Uterus (tissue), 2 donors: ENCODE measurements around the gene ADM.

ENCODE experiments used
- POLR2A ChIP-seq, 2 donors: fragments of 450-650 bp; IDR thresholded peaks; one replicate each; pipeline ENCODE4 v1.6.1; 2016; ENCODE audit warnings: antibody characterized with exemption in 2 of 2, mild to moderate bottlenecking in 1 of 2, moderate library complexity in 1 of 2
- TF ChIP-seq, protein P1 (sequence below), 4 experiments: fragments of 200-600 bp in 2 of 4; fragments of 450-650 bp in 2 of 4; sonication (generic) in 2 of 4; IDR thresholded peaks; one replicate each; pipeline ENCODE4 v1.5.1; 2016 to 2019; ENCODE audit warnings: antibody characterized with exemption in 4 of 4, mild to moderate bottlenecking in 2 of 4, moderate library complexity in 1 of 4

DNA sequence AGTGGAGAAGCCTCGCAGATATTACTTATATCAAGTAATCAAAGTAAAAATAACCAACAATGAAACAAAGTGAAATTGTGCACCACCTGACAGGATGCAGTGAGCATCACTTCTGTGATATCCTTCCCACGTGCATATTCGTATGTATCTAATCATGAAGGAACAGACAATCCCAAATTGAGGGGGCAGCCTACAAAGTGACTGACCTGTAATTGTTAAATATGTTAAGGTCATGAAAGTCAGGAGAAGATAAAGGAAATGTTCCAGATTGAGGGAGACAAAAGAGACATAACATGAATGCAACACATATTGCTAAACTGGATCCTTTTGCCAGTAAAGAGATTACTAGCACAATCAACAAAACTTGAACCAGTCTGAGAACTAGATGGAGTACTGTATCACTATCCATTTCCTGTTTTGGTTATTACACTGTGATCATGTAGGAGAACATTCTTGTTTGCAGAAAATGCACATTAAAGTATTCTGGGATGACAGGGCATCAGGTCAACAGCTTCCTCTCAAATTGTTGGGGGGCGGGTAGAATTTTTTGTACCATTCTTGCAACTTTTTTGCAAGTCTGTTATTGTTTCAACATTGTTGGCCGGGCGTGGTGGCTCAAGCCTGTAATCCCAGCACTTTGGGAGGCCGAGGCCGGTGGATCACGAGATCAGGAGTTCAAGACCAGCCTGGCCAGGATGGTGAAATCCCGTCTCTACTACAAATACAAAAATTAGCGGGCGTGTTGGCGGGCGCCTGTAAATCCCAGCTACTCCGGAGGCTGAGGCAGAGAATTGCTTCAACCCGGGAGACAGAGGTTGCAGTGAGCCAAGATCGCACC is 12.9 kb upstream of the ADM start:
- no peak for TF ChIP-seq POLR2A (IDR thresholded peaks at IDR 0.05)
- TF ChIP-seq, protein P1, sequence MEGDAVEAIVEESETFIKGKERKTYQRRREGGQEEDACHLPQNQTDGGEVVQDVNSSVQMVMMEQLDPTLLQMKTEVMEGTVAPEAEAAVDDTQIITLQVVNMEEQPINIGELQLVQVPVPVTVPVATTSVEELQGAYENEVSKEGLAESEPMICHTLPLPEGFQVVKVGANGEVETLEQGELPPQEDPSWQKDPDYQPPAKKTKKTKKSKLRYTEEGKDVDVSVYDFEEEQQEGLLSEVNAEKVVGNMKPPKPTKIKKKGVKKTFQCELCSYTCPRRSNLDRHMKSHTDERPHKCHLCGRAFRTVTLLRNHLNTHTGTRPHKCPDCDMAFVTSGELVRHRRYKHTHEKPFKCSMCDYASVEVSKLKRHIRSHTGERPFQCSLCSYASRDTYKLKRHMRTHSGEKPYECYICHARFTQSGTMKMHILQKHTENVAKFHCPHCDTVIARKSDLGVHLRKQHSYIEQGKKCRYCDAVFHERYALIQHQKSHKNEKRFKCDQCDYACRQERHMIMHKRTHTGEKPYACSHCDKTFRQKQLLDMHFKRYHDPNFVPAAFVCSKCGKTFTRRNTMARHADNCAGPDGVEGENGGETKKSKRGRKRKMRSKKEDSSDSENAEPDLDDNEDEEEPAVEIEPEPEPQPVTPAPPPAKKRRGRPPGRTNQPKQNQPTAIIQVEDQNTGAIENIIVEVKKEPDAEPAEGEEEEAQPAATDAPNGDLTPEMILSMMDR (IDR thresholded peaks at IDR 0.05), result no peak
